Activated CD4-positive, CD25-positive, alpha-beta regulatory T cell (primary cell): ENCODE results near the gene TM4SF1.

Source experiments
- DNase-seq, 4 experiments: peaks; one replicate each; lab custom pipeline; 2025; lab: John Stamatoyannopoulos, UW

The TM4SF1 gene

GRCh38 chr3:149377408-149378364, at the start of gene TM4SF1:
Gene TM4SF1, minus strand, starts transcription at chr3:149377649. Its CDS starts 102 bp downstream, at chr3:149377547.
- DNase-seq, result no peak

GRCh38 chr3:149426325-149426724, 48.9 kb upstream of the TM4SF1 start:
- DNase-seq, result no peak

- no peak for DNase-seq
Measured at GRCh38 chr3:149424918-149425317, 47.5 kb upstream of the TM4SF1 start.

GRCh38 chr3:149421764-149422163, 44.3 kb upstream of the TM4SF1 start:
- no peak for DNase-seq

- DNase-seq, result no peak
Measured at GRCh38 chr3:149419816-149420215, 42.4 kb upstream of the TM4SF1 start.

- DNase-seq, result no peak
Measured at GRCh38 chr3:149417727-149418126, 40.3 kb upstream of the TM4SF1 start.

- no peak for DNase-seq
Measured at GRCh38 chr3:149417174-149417573, 39.7 kb upstream of the TM4SF1 start.

GRCh38 chr3:149415484-149415883, 38.0 kb upstream of the TM4SF1 start:
- no peak for DNase-seq

GRCh38 chr3:149414557-149415231, 37.2 kb upstream of the TM4SF1 start:
- DNase-seq, result no peak

- no peak for DNase-seq
Measured at GRCh38 chr3:149411583-149411982, 34.1 kb upstream of the TM4SF1 start.

GRCh38 chr3:149409351-149409750, 31.9 kb upstream of the TM4SF1 start:
- no peak for DNase-seq

- DNase-seq, result no peak
Measured at GRCh38 chr3:149407898-149408297, 30.4 kb upstream of the TM4SF1 start.

- no peak for DNase-seq
Measured at GRCh38 chr3:149406244-149406752, 28.8 kb upstream of the TM4SF1 start.

GRCh38 chr3:149403443-149403842, 26.0 kb upstream of the TM4SF1 start:
- DNase-seq, result no peak

- DNase-seq, result no peak
Measured at GRCh38 chr3:149402481-149402880, 25.0 kb upstream of the TM4SF1 start.

GRCh38 chr3:149401926-149402310, 24.5 kb upstream of the TM4SF1 start:
- DNase-seq, result no peak

- DNase-seq, result no peak
Measured at GRCh38 chr3:149401212-149401925, 23.9 kb upstream of the TM4SF1 start.

GRCh38 chr3:149400645-149401044, 23.2 kb upstream of the TM4SF1 start:
- no peak for DNase-seq

GRCh38 chr3:149398296-149398695, 20.8 kb upstream of the TM4SF1 start:
- no peak for DNase-seq

GRCh38 chr3:149397528-149397927, 20.1 kb upstream of the TM4SF1 start:
- DNase-seq, result no peak

GRCh38 chr3:149396476-149396875, 19.0 kb upstream of the TM4SF1 start:
- no peak for DNase-seq
